Measurements from ENCODE around the gene CR1L.
"Not testable (repeated sequence)": the region's sequence is repeated elsewhere in the genome, so short reads cannot be mapped to it uniquely, and the experiment has no call there.

The CR1L gene

DNA sequence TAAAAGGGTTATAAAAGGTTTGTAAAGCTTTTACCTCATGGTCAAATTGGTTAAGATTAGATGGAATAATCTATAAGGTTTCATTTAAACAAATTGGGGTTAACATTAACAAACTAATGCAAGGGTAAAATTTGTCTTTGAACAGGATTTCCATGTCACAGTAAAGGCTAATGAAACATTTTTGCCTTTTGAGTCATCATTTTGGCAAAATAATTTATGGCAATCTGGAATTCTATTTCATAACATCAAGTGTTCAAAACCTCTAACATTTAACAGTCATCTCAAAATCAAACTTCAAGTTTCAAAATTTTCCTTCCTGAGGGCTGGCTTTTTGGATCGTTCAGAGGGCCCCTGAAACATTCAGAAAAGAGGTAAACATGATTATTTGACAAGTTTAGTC, 100.4 kb downstream of the CR1L start:
- DNase-seq (ENCODE audit: low read depth in 2 of 2), result peak; percentile 7 to 9

GRCh38 chr1:207745839-207746767, 101.2 kb downstream of the CR1L start:
- no peak for DNase-seq (ENCODE audit: low read depth in 2 of 2)

GRCh38 chr1:207747627-207748492, 102.9 kb downstream of the CR1L start:
- DNase-seq (ENCODE audit: low read depth in 2 of 2), result no peak

- DNase-seq (ENCODE audit: low read depth in 2 of 2), result no peak
These were observed 104.0 kb downstream of the CR1L start for GRCh38 chr1:207748737-207749528.

DNA sequence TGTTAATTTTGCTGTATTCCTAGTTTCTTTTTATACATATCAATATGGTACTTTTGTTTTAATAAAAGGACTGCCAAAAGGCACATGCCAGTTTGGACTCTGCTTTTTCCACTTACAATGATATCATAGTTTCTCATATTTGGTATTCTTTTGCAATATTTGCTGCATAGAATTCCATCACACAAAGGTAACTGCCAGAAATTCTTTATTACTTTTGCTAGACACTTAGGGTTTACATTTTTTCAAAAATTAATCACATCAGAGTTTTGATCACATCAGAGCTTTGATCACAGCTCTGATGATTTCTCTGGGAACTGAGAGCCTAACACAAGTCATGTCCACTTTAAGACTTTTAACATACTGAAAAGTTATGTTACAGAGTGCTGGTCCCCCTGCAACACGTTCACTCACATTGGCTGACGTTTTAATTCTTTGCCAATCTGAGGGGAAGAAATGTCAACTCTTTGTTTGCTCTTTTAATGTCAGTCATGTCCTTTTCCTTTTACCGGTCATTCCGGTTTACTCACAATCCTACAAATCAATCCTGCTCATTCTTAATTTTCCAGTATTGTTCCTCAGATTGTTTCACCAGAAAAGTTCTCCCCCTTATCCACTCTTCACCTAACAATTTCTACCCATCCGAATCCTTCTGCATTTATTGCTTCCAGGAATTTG, 105.8 kb downstream of the CR1L start:
- no peak for DNase-seq (ENCODE audit: low read depth in 2 of 2)

GRCh38 chr1:207751463-207751789, 106.5 kb downstream of the CR1L start:
- DNase-seq (ENCODE audit: low read depth in 2 of 2), result not testable (repeated sequence)

DNA sequence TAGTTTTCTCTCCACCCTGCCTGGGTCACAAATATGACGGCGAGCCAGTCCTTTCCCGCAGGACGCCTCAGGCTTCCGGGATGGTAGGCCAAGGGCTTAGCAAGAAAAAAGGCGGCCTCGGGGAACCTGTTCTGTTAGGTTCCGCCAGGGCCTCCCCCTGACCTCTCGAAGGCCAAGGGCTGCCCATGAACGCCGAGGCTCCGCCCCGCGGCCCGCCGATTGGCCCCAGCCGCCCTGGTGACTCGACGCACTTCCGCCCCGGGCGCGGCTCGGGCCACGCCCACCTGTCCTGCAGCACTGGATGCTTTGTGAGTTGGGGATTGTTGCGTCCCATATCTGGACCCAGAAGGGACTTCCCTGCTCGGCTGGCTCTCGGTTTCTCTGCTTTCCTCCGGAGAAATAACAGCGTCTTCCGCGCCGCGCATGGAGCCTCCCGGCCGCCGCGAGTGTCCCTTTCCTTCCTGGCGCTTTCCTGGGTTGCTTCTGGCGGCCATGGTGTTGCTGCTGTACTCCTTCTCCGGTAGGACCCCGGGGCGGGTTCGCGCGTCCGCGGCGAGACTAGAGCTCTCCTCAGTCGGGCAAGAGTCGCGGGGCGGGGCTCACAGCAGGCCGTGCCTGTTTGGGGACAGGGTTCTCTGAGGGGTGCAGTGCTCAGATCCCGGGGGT, 107.0 kb downstream of the CR1L start, which contains the start of gene CD46:
Gene CD46 (plus strand): TSS at position 265 of the 666 bp plus-strand sequence. CDS start 159 bp downstream, at position 424.
- peak; percentile 50 to 63 for DNase-seq (ENCODE audit: low read depth in 2 of 2)

GRCh38 chr1:207752456-207752998, 107.6 kb downstream of the CR1L start:
- DNase-seq (ENCODE audit: low read depth in 2 of 2), result no peak

DNA sequence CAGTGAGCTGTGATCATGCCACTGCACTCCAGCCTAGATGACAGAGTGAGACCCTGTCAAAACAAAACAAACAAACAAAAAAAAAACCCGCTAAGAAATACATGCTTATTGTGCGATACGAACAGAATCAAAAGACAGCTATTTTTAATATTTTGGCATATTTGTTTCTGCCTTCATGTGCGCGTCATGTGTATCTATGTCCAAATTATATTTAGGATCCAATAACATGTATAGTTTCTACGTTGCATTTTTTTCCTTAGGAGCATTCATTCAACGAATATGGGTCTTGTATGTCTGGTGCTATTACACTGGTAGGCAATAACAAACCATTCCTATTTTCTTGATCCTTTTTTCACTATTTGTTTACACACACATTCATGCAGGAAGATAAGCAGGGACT, 108.7 kb downstream of the CR1L start:
- no peak for DNase-seq (ENCODE audit: low read depth in 2 of 2)

DNA sequence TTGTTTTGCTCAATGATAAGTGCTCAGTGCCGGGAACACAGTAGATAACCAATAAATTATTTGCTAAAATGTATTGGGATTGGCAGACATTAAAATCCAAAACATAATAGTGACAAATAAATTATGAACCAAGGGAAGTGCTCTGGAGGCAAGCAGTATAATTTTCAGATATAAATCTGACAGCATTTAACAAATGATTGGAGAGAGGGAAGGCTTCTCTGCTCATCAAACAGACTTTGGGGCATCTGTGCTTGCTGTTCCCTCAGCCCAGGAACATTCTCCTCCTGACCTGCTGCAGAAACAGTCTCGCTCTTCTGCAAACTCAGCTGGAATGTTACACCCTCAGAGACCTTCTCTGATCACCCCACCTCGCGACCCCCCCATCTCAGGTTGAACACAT, 109.1 kb downstream of the CR1L start:
- DNase-seq (ENCODE audit: low read depth in 2 of 2), result no peak

- no peak for DNase-seq (ENCODE audit: low read depth in 2 of 2)
These were observed 110.2 kb downstream of the CR1L start for GRCh38 chr1:207754974-207755700.

- DNase-seq (ENCODE audit: low read depth in 2 of 2), result no peak
These were observed 111.1 kb downstream of the CR1L start for GRCh38 chr1:207755846-207756693.

GRCh38 chr1:207762622-207763021, 117.7 kb downstream of the CR1L start:
- DNase-seq (ENCODE audit: low read depth in 2 of 2), result no peak

DNA sequence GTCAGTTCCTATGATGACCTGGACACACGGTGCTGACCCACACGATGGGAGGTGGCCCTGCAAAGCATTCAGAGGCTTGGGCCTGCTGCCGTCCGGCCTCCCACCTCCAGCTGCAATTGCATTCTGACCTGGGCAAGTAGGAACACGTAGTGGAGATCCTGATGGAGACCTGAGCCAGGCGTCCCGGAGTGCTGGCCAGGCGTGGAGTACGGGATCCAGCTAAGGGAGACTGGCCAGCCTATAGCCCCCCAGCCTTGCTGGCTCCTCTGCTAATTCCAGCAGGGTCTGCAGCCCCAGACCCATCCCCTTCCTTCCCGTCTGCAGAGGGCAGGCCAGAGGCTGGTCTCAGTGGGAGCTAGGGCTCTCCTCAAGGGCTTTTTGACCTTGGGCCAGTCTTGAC, 118.2 kb downstream of the CR1L start:
- DNase-seq (ENCODE audit: low read depth in 2 of 2), result no peak

GRCh38 chr1:207763972-207764371, 119.0 kb downstream of the CR1L start:
- no peak for DNase-seq (ENCODE audit: low read depth in 2 of 2)

DNA sequence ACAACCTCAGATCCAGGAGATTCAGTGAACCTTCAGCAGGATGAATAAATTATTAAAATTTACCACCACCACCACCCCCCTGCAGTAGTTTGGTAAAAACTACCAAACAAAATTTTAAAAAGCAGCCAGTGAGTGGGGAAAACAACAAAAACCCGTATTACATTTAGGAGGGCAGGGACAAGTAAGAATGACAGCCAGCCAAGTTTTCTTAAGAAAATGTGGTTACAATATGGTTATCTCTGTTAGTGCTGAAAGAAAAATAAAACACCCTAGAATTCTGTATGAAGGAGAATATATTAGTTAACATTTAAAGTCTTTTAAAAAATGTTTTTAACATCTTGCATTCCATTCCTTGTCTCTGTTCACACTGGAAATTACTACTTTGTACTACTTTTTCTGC, 121.6 kb downstream of the CR1L start:
- DNase-seq (ENCODE audit: low read depth in 2 of 2), result no peak

DNA sequence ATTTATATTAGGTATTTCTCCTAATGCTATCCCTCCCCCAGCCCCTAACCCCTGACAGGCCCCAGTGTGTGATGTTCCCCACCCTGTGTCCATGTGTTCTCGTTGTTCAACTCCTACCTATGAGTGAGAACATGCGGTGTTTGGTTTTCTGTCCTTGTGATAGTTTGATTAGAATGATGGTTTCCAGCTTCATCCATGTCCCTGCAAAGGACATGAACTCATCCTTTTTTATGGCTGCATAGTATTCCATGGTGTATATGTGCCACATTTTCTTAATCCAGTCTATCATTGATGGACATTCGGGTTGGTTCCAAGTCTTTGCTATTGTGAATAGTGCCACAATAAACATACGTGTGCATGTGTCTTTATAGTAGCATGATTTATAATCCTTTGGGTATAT, 125.6 kb downstream of the CR1L start:
- DNase-seq (ENCODE audit: low read depth in 2 of 2), result not testable (repeated sequence)

Data from fibroblast of skin of left biceps (primary cell).